ENCODE results near the gene INVS. TPM values are rescaled to one million over a fixed set of nuclear protein-coding genes. Genes with fewer than 3 reads are reported as not detected.
A peak's percentile ranks its signal among the peaks of the same experiment; 100 is the strongest.

The INVS gene
- total and polyA plus RNA-seq, 2 donors (not counting 1 experiment from before 2014, with no cell fraction given): 13.9 to 37.0 TPM

- ChIA-PET CTCF (no interaction called here), POLR2A (no interaction called here)
- no peak overlapping the region for H3K27ac ChIP-seq (ENCODE audit: low read length in 2 of 2)
- TF ChIP-seq EZH2 (IDR thresholded peaks at IDR 0.05; ENCODE audit: borderline replicate concordance, insufficient read depth, low read depth, low read length, poor library complexity, severe bottlenecking): no peak
- TF ChIP-seq, protein P1, sequence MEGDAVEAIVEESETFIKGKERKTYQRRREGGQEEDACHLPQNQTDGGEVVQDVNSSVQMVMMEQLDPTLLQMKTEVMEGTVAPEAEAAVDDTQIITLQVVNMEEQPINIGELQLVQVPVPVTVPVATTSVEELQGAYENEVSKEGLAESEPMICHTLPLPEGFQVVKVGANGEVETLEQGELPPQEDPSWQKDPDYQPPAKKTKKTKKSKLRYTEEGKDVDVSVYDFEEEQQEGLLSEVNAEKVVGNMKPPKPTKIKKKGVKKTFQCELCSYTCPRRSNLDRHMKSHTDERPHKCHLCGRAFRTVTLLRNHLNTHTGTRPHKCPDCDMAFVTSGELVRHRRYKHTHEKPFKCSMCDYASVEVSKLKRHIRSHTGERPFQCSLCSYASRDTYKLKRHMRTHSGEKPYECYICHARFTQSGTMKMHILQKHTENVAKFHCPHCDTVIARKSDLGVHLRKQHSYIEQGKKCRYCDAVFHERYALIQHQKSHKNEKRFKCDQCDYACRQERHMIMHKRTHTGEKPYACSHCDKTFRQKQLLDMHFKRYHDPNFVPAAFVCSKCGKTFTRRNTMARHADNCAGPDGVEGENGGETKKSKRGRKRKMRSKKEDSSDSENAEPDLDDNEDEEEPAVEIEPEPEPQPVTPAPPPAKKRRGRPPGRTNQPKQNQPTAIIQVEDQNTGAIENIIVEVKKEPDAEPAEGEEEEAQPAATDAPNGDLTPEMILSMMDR (IDR thresholded peaks at IDR 0.05): no peak
- no peaks in the 10 kb centered on the region for H3K36me3 ChIP-seq (replicated peaks in 1 of 2; ENCODE audit: control extremely low read depth in 1 of 2, control insufficient read depth in 1 of 2, extremely low read depth in 1 of 2, insufficient read depth in 2 of 2, low read length in 1 of 2)
- no CpG with 5 or more reads among the region's 1 CpG for WGBS (ENCODE audit: insufficient coverage)
- Mint-ChIP-seq H3K27ac (no peak overlapping the region), H3K4me1 (peaks cover 9% of the 10 kb centered on the region), H3K4me3 (peak overlapping the region; percentile 40), H3K27me3 (no peaks in the 10 kb centered on the region), H3K9me3 (ENCODE audit: insufficient read depth) (no peaks in the 10 kb centered on the region)
- H2AFZ ChIP-seq (ENCODE audit: insufficient read depth, low read depth, low read length, poor library complexity, severe bottlenecking): no peak overlapping the region
- no peak overlapping the region for H3K4me2 ChIP-seq (replicated peaks; ENCODE audit: low read depth, low read length, poor library complexity, severe bottlenecking)
- H4K20me1 ChIP-seq (ENCODE audit: control insufficient read depth, insufficient read depth, low read length, poor library complexity, severe bottlenecking): no peaks in the 10 kb centered on the region
- intact Hi-C loops (cut with micrococcal nuclease): no loop called here
- DNase-seq: no peak
- no peaks in the 10 kb centered on the region for H3K4me1 ChIP-seq (ENCODE audit: control insufficient read depth in 2 of 2, insufficient read depth in 2 of 2, low read length in 2 of 2)
- no peaks in the 10 kb centered on the region for H3K27me3 ChIP-seq (replicated peaks in 1 of 4; ENCODE audit: control extremely low read depth in 1 of 4, control insufficient read depth in 3 of 4, insufficient read depth in 4 of 4, low read length in 3 of 4)
- no peak overlapping the region for H3K9ac ChIP-seq (ENCODE audit: low read length)
- no peak for ATAC-seq (ENCODE audit: low read depth)
- no peak overlapping the region for H3K4me3 ChIP-seq (ENCODE audit: control extremely low read depth in 1 of 5, extremely low read depth in 1 of 5, insufficient read depth in 1 of 5, low read depth in 2 of 5, low read length in 4 of 5)
- no peaks in the 10 kb centered on the region for H3K9me3 ChIP-seq (ENCODE audit: control extremely low read depth in 1 of 3, control insufficient read depth in 2 of 3, insufficient read depth in 1 of 3, low read length in 2 of 3)
- no peaks in the 10 kb centered on the region for H3K79me2 ChIP-seq (ENCODE audit: control insufficient read depth, insufficient read depth, low read length)
Measured at GRCh38 chr9:100208673-100209072, 109.6 kb downstream of the INVS start.

GRCh38 chr9:100211476-100211875 is 112.4 kb downstream of the INVS start:
- TF ChIP-seq EZH2 (IDR thresholded peaks at IDR 0.05; ENCODE audit: borderline replicate concordance, insufficient read depth, low read depth, low read length, poor library complexity, severe bottlenecking): no peak
- TF ChIP-seq, protein P1 (IDR thresholded peaks at IDR 0.05): no peak
- WGBS (ENCODE audit: insufficient coverage): no CpG with 5 or more reads among the region's 1 CpG
- CTCF ChIA-PET: no interaction called here

More at GRCh38 chr9:100211476-100211875, 112.4 kb downstream of the INVS start:
- Mint-ChIP-seq H3K4me3 (no peak overlapping the region), H3K4me1 (peaks cover 9% of the 10 kb centered on the region), H3K27me3 (no peaks in the 10 kb centered on the region), H3K9me3 (ENCODE audit: insufficient read depth) (no peaks in the 10 kb centered on the region), H3K27ac (no peak overlapping the region)
- H3K9ac ChIP-seq (ENCODE audit: low read length): no peak overlapping the region
- ATAC-seq (ENCODE audit: low read depth) (no peak), DNase-seq (no peak)
- H3K4me1 ChIP-seq (ENCODE audit: control insufficient read depth in 2 of 2, insufficient read depth in 2 of 2, low read length in 2 of 2): no peaks in the 10 kb centered on the region
- peaks cover 2 to 5% of the 10 kb centered on the region in 2 experiments for H3K36me3 ChIP-seq (replicated peaks in 1 of 2; ENCODE audit: control extremely low read depth in 1 of 2, control insufficient read depth in 1 of 2, extremely low read depth in 1 of 2, insufficient read depth in 2 of 2, low read length in 1 of 2)
- no peak overlapping the region for H2AFZ ChIP-seq (ENCODE audit: insufficient read depth, low read depth, low read length, poor library complexity, severe bottlenecking)
- intact Hi-C loops (cut with micrococcal nuclease): loop anchor here (10.0 kb wide), 1 partner anchor 387 kb away; the partner anchor contains the start of gene NR4A3
- H4K20me1 ChIP-seq (ENCODE audit: control insufficient read depth, insufficient read depth, low read length, poor library complexity, severe bottlenecking): no peaks in the 10 kb centered on the region
- H3K9me3 ChIP-seq (ENCODE audit: control extremely low read depth in 1 of 3, control insufficient read depth in 2 of 3, insufficient read depth in 1 of 3, low read length in 2 of 3): no peaks in the 10 kb centered on the region
- H3K79me2 ChIP-seq (ENCODE audit: control insufficient read depth, insufficient read depth, low read length): no peaks in the 10 kb centered on the region
- no peak overlapping the region for H3K4me3 ChIP-seq (ENCODE audit: control extremely low read depth in 1 of 5, extremely low read depth in 1 of 5, insufficient read depth in 1 of 5, low read depth in 2 of 5, low read length in 4 of 5)
- no peak overlapping the region for H3K27ac ChIP-seq (ENCODE audit: low read length in 2 of 2)
- H3K27me3 ChIP-seq (replicated peaks in 1 of 4; ENCODE audit: control extremely low read depth in 1 of 4, control insufficient read depth in 3 of 4, insufficient read depth in 4 of 4, low read length in 3 of 4): no peaks in the 10 kb centered on the region
- POLR2A ChIA-PET: no interaction called here
- H3K4me2 ChIP-seq (replicated peaks; ENCODE audit: low read depth, low read length, poor library complexity, severe bottlenecking): no peak overlapping the region
